Measurements from ENCODE around the gene OPHN1. TPM values are rescaled to one million over a fixed set of nuclear protein-coding genes. Genes with fewer than 3 reads are reported as not detected.

OPHN1 gene
- total RNA-seq, 1 donor = 9.4 TPM

DNA sequence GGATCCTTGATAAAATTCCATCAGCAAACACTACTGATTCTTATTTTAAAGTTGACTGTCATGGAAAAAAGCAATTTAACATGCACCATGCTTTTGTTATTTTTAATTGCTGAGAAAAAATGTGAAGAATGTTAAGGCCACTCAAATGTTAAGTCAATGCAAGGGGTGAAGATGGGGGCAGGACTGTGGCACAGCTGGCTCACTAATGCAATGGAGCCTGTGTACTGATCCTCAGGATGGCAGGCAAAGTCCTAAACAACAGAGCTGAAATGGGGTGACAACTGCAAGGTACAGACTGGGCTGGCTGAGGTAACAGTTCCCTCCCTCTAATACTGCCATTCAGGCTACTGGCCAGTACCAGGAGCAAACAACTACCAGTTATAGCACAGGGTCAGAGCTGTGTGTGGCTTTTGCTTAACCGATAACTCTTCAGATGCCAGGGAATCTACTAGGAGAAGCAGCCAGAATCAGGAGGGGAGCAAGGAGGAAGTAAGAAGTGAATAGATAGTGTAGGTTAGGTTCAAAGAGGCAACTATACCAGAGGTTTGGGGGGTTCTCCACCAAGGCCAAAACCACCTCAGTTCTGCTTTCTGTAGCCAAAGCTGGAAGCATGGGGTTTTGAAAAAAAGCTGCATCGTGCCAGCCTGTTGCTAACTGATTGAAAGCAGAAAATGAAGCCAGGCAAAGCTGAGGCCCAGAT is 372.6 kb downstream of the OPHN1 start:
- no peak overlapping the region for H3K4me3 ChIP-seq (ENCODE audit: low read depth, low read length)
- DNase-seq (ENCODE audit: low read depth) = no peak
- TF ChIP-seq CTCF (IDR thresholded peaks at IDR 0.05; ENCODE audit: insufficient read depth, low read length) = no peak

- no peak for DNase-seq (ENCODE audit: low read depth)
- no peak overlapping the region for H3K4me3 ChIP-seq (ENCODE audit: low read depth, low read length)
- no peak for TF ChIP-seq CTCF (IDR thresholded peaks at IDR 0.05; ENCODE audit: insufficient read depth, low read length)
These were observed 373.8 kb downstream of the OPHN1 start for GRCh38 chrX:68059469-68059868.

GRCh38 chrX:68049466-68049865 is 383.8 kb downstream of the OPHN1 start:
- no peak overlapping the region for H3K4me3 ChIP-seq (ENCODE audit: low read depth, low read length)
- no peak for DNase-seq (ENCODE audit: low read depth)
- no peak for TF ChIP-seq CTCF (IDR thresholded peaks at IDR 0.05; ENCODE audit: insufficient read depth, low read length)

DNA sequence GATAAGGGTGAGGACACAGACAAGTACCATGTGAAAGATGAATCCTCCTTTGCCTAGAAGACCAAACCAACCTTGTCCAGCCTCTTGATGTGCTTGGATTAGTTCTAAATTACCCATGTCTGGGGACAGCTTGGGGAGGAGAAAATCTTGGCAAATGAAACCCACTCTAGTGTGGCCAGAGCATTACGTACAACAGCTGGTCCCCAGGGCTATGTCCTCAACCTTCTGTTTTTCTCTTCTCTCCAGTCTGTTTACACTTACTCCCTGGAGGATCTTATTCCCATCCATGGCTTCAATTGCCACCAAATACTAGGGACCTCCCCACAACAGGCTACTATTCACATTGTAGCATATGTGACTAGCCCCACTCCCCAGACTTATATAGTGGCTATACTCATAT is 384.5 kb downstream of the OPHN1 start:
- no peak overlapping the region for H3K4me3 ChIP-seq (ENCODE audit: low read depth, low read length)
- no peak for TF ChIP-seq CTCF (IDR thresholded peaks at IDR 0.05; ENCODE audit: insufficient read depth, low read length)
- no peak for DNase-seq (ENCODE audit: low read depth)

DNA sequence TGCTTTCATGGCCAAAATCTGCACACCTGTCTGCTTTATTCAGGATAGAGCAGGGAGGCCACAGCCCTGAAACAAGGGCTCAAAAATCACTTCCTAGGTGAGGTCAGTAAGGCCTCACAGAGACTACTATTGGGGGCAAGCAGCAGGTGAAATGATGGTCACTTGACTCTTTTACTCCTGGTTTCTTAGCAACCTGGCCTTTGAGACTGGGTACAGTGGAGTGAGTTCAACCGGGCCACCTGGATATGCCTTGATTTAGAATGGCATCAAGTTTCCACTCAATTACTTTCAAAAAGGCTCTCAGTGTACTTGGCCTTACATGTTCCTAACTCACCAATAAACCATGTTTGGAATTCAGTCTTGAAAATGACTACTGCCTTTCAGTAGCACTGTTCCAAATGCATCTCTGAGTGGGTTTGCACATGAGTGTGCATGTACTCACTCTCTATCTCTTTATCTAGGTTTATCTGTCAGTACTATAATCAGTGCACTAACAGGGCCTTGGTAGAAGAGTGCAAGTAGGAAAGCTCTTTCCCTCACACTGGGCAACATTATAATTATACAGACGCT is 388.2 kb downstream of the OPHN1 start:
- TF ChIP-seq CTCF (IDR thresholded peaks at IDR 0.05; ENCODE audit: insufficient read depth, low read length) = no peak
- no peak for DNase-seq (ENCODE audit: low read depth)
- no peak overlapping the region for H3K4me3 ChIP-seq (ENCODE audit: low read depth, low read length)

DNA sequence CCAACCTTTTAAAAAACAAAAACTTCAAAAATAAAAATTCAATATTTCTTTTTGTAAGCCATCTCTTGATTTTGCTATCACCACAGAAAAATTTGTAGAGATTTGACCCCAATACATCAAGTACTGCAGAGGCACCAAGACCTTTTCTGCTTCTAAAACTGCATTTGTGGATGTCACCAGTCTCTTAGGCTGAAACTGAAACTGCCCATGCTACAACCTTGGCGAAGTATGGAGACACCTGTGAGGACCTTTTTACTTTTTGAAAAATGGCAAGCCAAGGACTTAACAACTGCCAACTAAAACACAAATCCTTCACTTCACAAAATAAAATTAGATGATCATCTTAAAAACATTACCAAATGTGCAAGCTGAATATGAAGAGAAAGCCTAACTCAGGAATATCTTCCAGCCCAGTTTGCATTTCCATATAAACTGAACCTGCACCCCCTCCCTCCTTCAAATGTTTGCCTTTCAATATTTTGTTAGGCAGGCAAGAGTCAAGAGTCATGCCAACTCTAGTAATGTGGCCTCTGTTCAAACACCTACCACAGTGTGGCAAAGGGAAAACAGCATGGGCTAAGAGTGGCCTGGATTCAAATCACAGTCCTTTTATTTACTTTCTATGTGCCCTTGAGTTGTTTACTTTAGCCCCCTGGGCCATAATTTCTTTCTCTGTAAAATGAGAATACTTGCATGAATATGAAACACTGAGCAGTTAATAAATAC is 389.4 kb downstream of the OPHN1 start:
- TF ChIP-seq CTCF (IDR thresholded peaks at IDR 0.05; ENCODE audit: insufficient read depth, low read length) = no peak
- DNase-seq (ENCODE audit: low read depth) = no peak
- no peak overlapping the region for H3K4me3 ChIP-seq (ENCODE audit: low read depth, low read length)
